Fibroblast of skin of left quadriceps (primary cell): ENCODE results near the gene NRL.

ENCODE experiments used
- DNase-seq, 2 experiments: peaks; one replicate each; pipeline ENCODE4 v3.0.0-alpha.2; 2013; ENCODE audit warnings: low read depth in 2 of 2

The NRL gene

GRCh38 chr14:24144451-24144850 lies 29.7 kb upstream of the NRL start:
- no peak for DNase-seq

- no peak for DNase-seq
Measured at GRCh38 chr14:24143511-24143910, 28.8 kb upstream of the NRL start.

DNA sequence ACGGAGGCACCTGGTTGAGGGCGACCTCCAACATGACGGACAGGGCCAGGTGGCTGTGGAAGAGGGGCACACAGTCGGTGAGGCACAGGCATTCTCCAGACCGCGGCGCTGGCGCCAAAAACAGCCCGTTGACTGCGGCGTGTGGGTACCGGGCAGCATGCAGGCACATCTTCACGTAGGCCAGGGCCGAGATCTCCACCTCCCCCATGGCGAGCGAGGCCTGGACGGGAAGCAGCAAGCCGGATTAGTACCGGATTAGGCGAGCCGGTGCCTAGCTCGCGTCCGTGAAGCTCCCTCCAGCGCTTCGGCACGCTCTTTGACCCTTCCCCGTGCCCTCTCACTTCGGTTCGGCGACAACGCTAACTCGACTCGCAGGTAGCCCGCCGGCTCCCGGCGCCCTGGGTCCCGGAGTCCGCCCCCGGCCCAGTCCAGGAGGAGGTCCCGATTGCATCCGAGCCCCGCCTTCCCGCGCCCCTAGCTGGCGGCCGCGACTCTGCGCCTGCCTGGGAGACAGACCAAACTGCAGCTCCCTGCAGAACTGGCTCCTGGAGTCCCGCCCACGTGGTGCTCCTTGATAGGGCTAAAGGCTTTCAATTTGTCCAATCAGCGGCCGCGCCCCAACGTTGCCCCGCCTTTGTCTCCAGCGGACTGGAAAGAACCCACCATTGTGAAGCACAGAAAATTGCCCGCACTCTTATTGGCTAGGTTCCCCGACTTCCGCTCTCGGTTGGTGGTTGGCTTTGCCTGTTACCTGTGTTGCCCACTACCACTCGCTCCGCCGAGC lies 26.5 kb upstream of the NRL start, which contains the start of gene EMC9:
Gene EMC9 (minus strand): TSS at position 495 of the 784 bp plus-strand sequence. CDS start 287 bp downstream, at position 208.
- DNase-seq, result peak; percentile 99

DNA sequence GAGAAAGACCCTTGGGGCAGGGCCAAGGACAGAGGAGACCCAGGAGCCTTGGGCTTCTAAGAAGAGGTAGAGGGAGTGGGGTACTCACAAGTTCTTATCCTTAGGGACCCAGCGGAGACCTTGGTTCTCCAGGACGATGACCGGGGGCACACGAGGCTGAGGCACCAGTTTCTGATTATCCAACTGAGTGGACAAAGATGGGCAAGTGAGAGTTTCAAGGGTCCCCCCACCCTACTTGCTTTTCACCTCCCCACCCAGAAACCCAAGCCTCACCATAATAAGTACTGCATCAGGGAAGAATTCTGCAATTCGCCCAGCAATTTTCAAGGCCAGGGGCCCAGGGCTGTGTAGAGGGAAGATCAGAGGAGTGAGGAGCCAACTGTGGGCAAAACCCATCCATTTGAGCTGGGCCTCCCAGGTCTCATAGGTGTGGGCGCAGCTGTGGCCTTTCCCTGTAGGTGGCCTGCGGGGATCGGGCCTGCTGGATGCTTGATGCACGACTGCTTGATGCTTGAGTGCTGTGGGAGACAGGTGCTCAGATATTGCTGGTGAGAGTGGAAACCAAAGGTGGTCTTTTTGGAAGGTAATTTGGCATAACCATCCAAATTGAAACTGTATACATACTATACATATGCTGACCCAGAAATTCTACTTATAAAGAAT lies 24.7 kb upstream of the NRL start:
- DNase-seq, result no peak

DNA sequence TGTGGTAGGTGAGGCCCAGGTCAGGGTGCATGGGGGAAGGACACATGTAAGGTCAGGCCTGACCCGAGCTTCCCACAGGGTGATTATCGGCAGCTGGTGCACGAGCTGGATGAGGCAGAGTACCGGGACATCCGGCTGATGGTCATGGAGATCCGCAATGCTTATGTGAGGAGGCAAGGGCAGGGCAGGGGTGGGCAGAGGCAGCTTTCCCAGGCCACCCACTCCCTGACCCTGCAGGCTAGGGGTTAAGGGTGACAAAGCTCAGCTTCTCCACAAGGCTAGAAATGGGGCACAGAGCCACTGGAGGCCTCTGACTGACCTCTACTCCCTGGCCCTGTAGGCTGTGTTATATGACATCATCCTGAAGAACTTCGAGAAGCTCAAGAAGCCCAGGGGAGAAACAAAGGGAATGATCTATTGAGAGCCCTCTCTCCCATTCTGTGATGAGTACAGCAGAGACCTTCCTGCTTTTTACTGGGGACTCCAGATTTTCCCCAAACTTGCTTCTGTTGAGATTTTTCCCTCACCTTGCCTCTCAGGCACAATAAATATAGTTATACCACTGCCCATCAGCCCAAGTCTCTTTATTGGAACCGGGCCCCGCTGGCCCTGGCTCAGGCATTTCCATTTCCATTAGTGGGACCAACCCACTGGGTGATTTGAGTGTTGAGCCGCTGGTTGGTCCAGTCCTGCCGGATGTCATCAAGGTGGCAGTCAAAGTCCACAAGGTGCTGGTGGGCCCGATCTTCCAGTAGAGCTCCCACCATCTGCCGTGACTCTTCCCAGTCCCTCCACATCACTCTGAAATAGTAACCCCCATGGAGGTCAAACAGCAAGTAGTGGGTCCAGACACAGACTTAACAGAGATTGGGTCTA lies 23.9 kb upstream of the NRL start:
- DNase-seq, result no peak

GRCh38 chr14:24137529-24138395 lies 23.0 kb upstream of the NRL start:
- DNase-seq, result no peak

- DNase-seq, result no peak
Measured at GRCh38 chr14:24136684-24137528, 22.2 kb upstream of the NRL start.

- peak; percentile 60 to 65 for DNase-seq
Measured at GRCh38 chr14:24135834-24136683, 21.3 kb upstream of the NRL start, which contains the start of gene PSME1. Gene PSME1 (plus strand): TSS chr14:24136194. CDS start chr14:24136263, 69 bp downstream.

DNA sequence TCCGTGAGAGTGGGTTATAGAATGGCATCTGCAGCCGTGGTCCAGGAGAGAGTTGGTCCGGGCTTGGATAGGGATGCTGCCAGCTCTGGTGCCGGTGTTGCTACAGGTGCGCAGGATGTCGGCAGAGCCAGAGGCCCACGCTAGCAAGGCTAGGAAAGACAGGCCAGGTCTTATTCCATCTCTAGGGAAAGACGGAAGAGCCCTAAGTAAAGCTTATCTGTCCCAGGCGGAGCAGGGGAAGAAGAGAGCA lies 20.8 kb upstream of the NRL start:
- DNase-seq, result no peak

DNA sequence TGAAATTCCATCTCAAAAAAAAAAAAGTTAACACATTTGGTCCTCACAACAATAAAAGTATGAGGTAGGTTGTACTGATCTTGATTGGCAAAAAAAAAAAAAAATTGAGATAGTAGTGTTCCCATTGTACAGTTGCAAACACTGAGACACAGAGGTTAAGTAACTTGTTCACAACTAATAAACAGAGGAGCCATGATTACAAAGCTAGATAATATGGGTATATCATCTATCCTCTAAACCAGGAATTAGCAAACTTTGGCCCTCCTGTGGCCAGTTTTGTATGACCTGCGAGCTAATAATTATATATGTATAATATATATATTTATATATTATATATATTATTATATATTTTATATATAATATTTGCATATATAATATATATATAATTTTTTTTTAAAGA lies 19.0 kb upstream of the NRL start:
- DNase-seq, result no peak

- no peak for DNase-seq
Measured at GRCh38 chr14:24132976-24133375, 18.2 kb upstream of the NRL start.

GRCh38 chr14:24132061-24132685 lies 17.4 kb upstream of the NRL start:
- DNase-seq, result no peak

- no peak for DNase-seq
Measured at GRCh38 chr14:24131549-24131966, 16.8 kb upstream of the NRL start.

- no peak for DNase-seq
Measured at GRCh38 chr14:24130717-24131548, 16.2 kb upstream of the NRL start.

DNA sequence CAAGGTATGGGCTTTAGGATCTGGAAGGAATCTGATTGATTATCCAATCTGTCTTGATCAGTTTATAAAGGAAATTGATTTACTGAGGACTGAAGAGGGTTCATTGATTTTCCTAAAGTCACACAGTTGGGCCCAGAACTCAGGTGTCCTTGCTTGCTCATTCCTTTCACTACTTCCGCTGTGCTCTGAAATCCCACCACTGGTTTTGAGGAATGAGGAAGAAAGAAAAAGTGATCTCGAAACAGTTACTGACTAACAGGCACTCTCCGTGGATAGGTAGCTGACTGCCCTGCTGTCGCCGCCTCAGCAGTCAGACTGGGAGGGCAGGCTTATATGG lies 15.6 kb upstream of the NRL start, which contains the start of gene FITM1:
Gene FITM1 (plus strand): TSS at position 280 of the 337 bp plus-strand sequence. CDS start 905 bp downstream, outside the sequence.
- no peak for DNase-seq

GRCh38 chr14:24129410-24129998 lies 14.8 kb upstream of the NRL start:
- no peak for DNase-seq

DNA sequence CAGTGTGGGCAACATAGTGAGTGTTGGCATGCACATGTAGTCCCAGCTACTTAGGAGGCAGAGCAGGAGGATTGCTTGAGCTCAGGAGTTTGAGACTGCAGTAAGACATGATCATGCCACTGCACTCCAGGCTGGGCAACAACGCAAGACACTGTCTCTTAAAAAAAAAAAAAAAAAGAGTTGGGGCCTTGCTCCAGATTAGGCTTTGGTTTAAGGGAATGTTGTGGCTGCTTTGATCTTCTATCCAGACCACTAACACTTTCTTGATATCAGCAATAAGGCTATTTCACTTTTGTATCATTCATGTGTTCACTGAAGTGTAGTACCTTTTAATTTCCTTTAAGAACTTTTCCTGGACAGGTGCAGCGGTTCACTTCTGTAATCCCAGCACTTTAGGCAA lies 12.9 kb upstream of the NRL start:
- no peak for DNase-seq

DNA sequence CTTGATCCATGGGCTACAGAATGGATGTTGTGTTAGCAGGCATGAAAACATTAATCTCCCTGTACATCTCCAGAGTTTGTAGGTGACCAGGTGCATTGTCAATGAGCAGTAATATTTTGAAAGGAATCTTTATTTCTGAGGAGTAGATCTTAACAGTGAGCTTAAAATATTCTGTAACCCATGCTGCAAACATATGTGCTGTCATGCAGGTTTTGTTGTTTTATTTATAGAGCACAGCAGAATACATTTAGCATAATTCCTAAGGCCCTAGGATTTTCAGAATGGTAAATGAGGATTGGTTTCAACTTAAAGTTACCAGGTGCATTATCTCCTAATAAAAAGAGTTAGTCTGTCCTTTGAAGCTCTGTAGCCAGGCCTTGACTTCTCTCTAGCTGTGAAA lies 12.2 kb upstream of the NRL start:
- no peak for DNase-seq
